GM23248 (cell line): ENCODE measurements around the gene ROMO1. TPM values are rescaled to one million over a fixed set of nuclear protein-coding genes. Genes with fewer than 3 reads are reported as not detected.
A peak's percentile ranks its signal among the peaks of the same experiment; 100 is the strongest.

Experiments used
- DNase-seq: peaks from one replicate; pipeline ENCODE4 v3.0.0-alpha.2; 2015
- H2AFZ ChIP-seq: fragments of 200-600 bp; sonication (generic); 2 replicates; pipeline ENCODE4 v1.6.1; 2016; ENCODE audit warnings: antibody characterized with exemption
- H3F3A ChIP-seq: fragments of 200-600 bp; sonication (generic); 2 replicates; pipeline ENCODE4 v1.6.1; 2016; ENCODE audit warnings: mild to moderate bottlenecking, antibody characterized with exemption, mixed run types; ENCODE audit not compliant: insufficient read depth
- H3K27ac ChIP-seq: fragments of 200-600 bp; sonication (generic); 2 replicates; pipeline ENCODE4 v1.5.1; 2016; ENCODE audit warnings: mild to moderate bottlenecking
- H3K27me3 ChIP-seq: fragments of 200-600 bp; sonication (generic); replicated peaks from 2 replicates; pipeline ENCODE4 v1.6.1; 2016; ENCODE audit warnings: mild to moderate bottlenecking; ENCODE audit not compliant: insufficient read depth
- H3K36me3 ChIP-seq: fragments of 200-600 bp; sonication (generic); 2 replicates; pipeline ENCODE4 v1.6.1; 2016; ENCODE audit warnings: low read depth, mild to moderate bottlenecking
- H3K4me1 ChIP-seq: fragments of 200-600 bp; sonication (generic); 2 replicates; pipeline ENCODE4 v1.6.1; 2016; ENCODE audit warnings: mild to moderate bottlenecking; ENCODE audit not compliant: insufficient read depth
- H3K4me2 ChIP-seq: fragments of 200-600 bp; sonication (generic); one replicate; pipeline ENCODE4 v1.6.1; 2016; ENCODE audit warnings: mild to moderate bottlenecking; ENCODE audit not compliant: unreplicated experiment
- H3K4me3 ChIP-seq: fragments of 200-600 bp; sonication (generic); 2 replicates; pipeline ENCODE4 v1.5.1; 2016; ENCODE audit warnings: mild to moderate bottlenecking
- H3K79me2 ChIP-seq: fragments of 200-600 bp; sonication (generic); 2 replicates; pipeline ENCODE4 v1.6.1; 2016; ENCODE audit warnings: mild to moderate bottlenecking; ENCODE audit not compliant: insufficient read depth
- H3K9ac ChIP-seq: fragments of 200-600 bp; sonication (generic); 2 replicates; pipeline ENCODE4 v1.6.1; 2016; ENCODE audit warnings: mild to moderate bottlenecking
- H3K9me2 ChIP-seq: fragments of 200-600 bp; sonication (generic); 2 replicates; pipeline ENCODE4 v1.6.1; 2016; ENCODE audit warnings: mixed run types, mild to moderate bottlenecking, moderate library complexity; ENCODE audit not compliant: insufficient read depth
- H3K9me3 ChIP-seq: fragments of 200-600 bp; sonication (generic); one replicate; pipeline ENCODE4 v1.6.1; 2017; ENCODE audit warnings: low read depth
- H4K20me1 ChIP-seq: fragments of 200-600 bp; sonication (generic); 2 replicates; pipeline ENCODE4 v1.6.0; 2016; ENCODE audit not compliant: insufficient read depth
- EZH2 ChIP-seq: fragments of 200-600 bp; sonication (generic); IDR thresholded peaks from 2 replicates; pipeline ENCODE4 v1.6.1; 2018; ENCODE audit warnings: antibody characterized with exemption, mild to moderate bottlenecking; ENCODE audit not compliant: insufficient read depth, poor library complexity, severe bottlenecking
- EZH2phosphoT487 ChIP-seq: fragments of 200-600 bp; sonication (generic); IDR thresholded peaks from 2 replicates; pipeline ENCODE4 v1.6.1; 2018; ENCODE audit warnings: antibody characterized with exemption, moderate library complexity, mild to moderate bottlenecking, low read depth; ENCODE audit not compliant: insufficient read depth
- WGBS, 2 experiments: methylation state at CpG; one replicate each; pipeline ENCODE4 v1.1.6; 2015 to 2017; ENCODE audit warnings: low lambda C conversion rate in 2 of 2, low coverage in 1 of 2; ENCODE audit errors: missing lambda C conversion rate in 2 of 2; 5-methylcytosine and 5-hydroxymethylcytosine counted together
- in situ Hi-C: fragments of 300-500 bp; cut with MboI; formaldehyde crosslinking; loops from 2 replicates; pipeline ENCODE4 v1.15.0; 2020
- polyA plus RNA-seq: library from polyadenylated mRNA; unstranded; fragments of >200 nt; fragmentation: Nextera tagmentation; extraction: Ambion mirVana; gene quantifications from 2 replicates; pipeline ENCODE4 v1.2.1, GENCODE V29; 2016
- total RNA-seq: library from RNA; depleted of rRNA; stranded (reverse); fragments of >200 nt; shearing (Covaris generic); gene quantifications from 2 replicates; pipeline ENCODE4 v1.2.3, GENCODE V29; 2014

ROMO1 gene
- total and polyA plus RNA-seq, 2 experiments from 2014 or later: 311 to 543 TPM

- WGBS, 2 experiments: 18 to 20% methylated on average over 1 of the region's 1 CpG
- TF ChIP-seq EZH2: no peak
- TF ChIP-seq EZH2phosphoT487: no peak
- Histone ChIP-seq H2AFZ (no peak overlapping the region), H4K20me1 (peaks cover 9% of the 10 kb centered on the region), H3K4me3 (no peak overlapping the region), H3K4me1 (peaks cover 32% of the 10 kb centered on the region), H3K9ac (0 out of 2 replicates have a peak overlapping the region, but pooled peaks have one; percentile 29), H3K27ac (peak overlapping the region; percentile 37), H3K9me3 (no peaks in the 10 kb centered on the region), H3F3A (peaks cover 90% of the 10 kb centered on the region), H3K9me2 (no peaks in the 10 kb centered on the region), H3K36me3 (peaks cover 91% of the 10 kb centered on the region), H3K79me2 (peaks cover 98% of the 10 kb centered on the region), H3K4me2 (no peak overlapping the region), H3K27me3 (no peaks in the 10 kb centered on the region)
- DNase-seq: no peak
- in situ Hi-C loops: no loop called here
Measured at GRCh38 chr20:35708502-35708901, 9.3 kb downstream of the ROMO1 start.

DNA sequence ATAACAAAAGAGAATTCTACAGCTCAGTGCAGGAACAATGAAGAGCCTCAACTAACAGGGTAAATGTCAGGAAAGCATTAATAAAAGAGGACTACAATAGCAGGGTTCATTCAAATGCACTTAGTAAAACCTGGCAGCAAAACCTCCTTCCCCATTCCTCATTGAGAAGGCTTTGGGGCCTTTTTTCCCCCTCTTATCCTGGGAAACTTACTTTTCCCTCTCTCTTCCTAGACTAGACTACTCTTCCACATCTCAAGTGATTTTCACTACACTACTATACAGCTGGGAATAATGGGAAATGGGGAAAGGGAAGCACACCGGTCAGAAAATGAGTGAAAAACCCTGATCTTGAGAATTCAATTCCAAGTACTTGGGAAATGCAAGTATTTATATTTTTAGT, 10.1 kb downstream of the ROMO1 start:
- H2AFZ ChIP-seq: no peak overlapping the region
- peak overlapping the region; percentile 29 for H3K9ac ChIP-seq
- H3K9me3 ChIP-seq: no peaks in the 10 kb centered on the region
- H4K20me1 ChIP-seq: peaks cover 9% of the 10 kb centered on the region
- WGBS, 2 experiments: 95 to 96% methylated on average over 1 of the region's 1 CpG
- in situ Hi-C loops: no loop called here
- peaks cover 90% of the 10 kb centered on the region for H3F3A ChIP-seq
- H3K4me2 ChIP-seq: no peak overlapping the region
- no peak for DNase-seq
- peaks cover 24% of the 10 kb centered on the region for H3K4me1 ChIP-seq
- H3K79me2 ChIP-seq: peaks cover 98% of the 10 kb centered on the region
- no peak overlapping the region for H3K4me3 ChIP-seq
- H3K27ac ChIP-seq: peak overlapping the region; percentile 37
- no peaks in the 10 kb centered on the region for H3K9me2 ChIP-seq
- no peaks in the 10 kb centered on the region for H3K27me3 ChIP-seq
- TF ChIP-seq EZH2phosphoT487 (no peak), EZH2 (no peak)
- H3K36me3 ChIP-seq: peaks cover 91% of the 10 kb centered on the region

DNA sequence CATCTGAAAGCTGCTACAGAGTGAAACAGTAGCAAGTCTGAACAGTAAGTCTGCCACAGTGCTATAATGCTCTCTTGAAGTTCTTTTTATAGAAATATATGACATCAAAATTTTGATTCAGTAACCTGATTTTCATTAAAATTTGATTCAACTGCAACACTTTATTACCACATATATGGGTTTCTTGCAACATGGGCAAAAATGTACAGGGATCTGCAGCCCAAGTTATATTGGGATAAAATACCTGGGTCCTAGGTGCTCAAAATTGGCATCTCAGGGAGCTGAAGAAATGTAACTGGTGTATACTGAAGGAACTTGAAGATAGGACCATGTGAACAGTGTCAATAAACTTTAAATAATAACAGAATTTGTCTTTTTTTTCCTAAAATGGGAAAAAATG, 10.8 kb downstream of the ROMO1 start:
- H3K9ac ChIP-seq: peak overlapping the region; percentile 29; the same call in 1 of the 2 replicates
- H3K9me2 ChIP-seq: no peaks in the 10 kb centered on the region
- no peaks in the 10 kb centered on the region for H3K27me3 ChIP-seq
- in situ Hi-C loops: no loop called here
- H3K4me3 ChIP-seq: no peak overlapping the region
- H3K4me1 ChIP-seq: peaks cover 20% of the 10 kb centered on the region; the same call in 1 of the 2 replicates
- no peaks in the 10 kb centered on the region for H3K9me3 ChIP-seq
- no peak overlapping the region for H2AFZ ChIP-seq
- no peak for TF ChIP-seq EZH2
- TF ChIP-seq EZH2phosphoT487: no peak
- H3K4me2 ChIP-seq: no peak overlapping the region
- peaks cover 85% of the 10 kb centered on the region for H3F3A ChIP-seq
- peak overlapping the region; percentile 37 for H3K27ac ChIP-seq
- H4K20me1 ChIP-seq: peaks cover 9% of the 10 kb centered on the region
- H3K36me3 ChIP-seq: peaks cover 91% of the 10 kb centered on the region
- peak; percentile 0 for DNase-seq
- H3K79me2 ChIP-seq: peaks cover 98% of the 10 kb centered on the region

GRCh38 chr20:35710884-35711587, 11.8 kb downstream of the ROMO1 start:
- WGBS, 2 experiments: 65 to 68% methylated on average over 6 of the region's 6 CpGs
- DNase-seq: peak; percentile 0
- H3K4me1 ChIP-seq: peaks cover 20% of the 10 kb centered on the region; the same call in 1 of the 2 replicates
- H3K27me3 ChIP-seq: no peaks in the 10 kb centered on the region
- peaks cover 98% of the 10 kb centered on the region for H3K79me2 ChIP-seq
- no peak overlapping the region for H2AFZ ChIP-seq
- H3K9me2 ChIP-seq: no peaks in the 10 kb centered on the region
- peaks cover 91% of the 10 kb centered on the region for H3K36me3 ChIP-seq
- no peaks in the 10 kb centered on the region for H3K9me3 ChIP-seq
- in situ Hi-C loops: no loop called here
- TF ChIP-seq EZH2 (no peak), EZH2phosphoT487 (no peak)
- no peak overlapping the region for H3K4me2 ChIP-seq
- H3K9ac ChIP-seq: peak overlapping the region; percentile 29; the same call in 1 of the 2 replicates
- H3K27ac ChIP-seq: 0 out of 2 replicates have a peak overlapping the region, but pooled peaks have one; percentile 37
- peaks cover 9% of the 10 kb centered on the region for H4K20me1 ChIP-seq
- peaks cover 82% of the 10 kb centered on the region for H3F3A ChIP-seq
- no peak overlapping the region for H3K4me3 ChIP-seq
